ENCODE measurements around the gene TRAIP.

TRAIP gene

GRCh38 chr3:49899815-49900214 lies 43.5 kb upstream of the TRAIP start:
- no peak for TF ChIP-seq EZH2phosphoT487 (IDR thresholded peaks at IDR 0.05; ENCODE audit: low read depth)
- TF ChIP-seq, protein P1, sequence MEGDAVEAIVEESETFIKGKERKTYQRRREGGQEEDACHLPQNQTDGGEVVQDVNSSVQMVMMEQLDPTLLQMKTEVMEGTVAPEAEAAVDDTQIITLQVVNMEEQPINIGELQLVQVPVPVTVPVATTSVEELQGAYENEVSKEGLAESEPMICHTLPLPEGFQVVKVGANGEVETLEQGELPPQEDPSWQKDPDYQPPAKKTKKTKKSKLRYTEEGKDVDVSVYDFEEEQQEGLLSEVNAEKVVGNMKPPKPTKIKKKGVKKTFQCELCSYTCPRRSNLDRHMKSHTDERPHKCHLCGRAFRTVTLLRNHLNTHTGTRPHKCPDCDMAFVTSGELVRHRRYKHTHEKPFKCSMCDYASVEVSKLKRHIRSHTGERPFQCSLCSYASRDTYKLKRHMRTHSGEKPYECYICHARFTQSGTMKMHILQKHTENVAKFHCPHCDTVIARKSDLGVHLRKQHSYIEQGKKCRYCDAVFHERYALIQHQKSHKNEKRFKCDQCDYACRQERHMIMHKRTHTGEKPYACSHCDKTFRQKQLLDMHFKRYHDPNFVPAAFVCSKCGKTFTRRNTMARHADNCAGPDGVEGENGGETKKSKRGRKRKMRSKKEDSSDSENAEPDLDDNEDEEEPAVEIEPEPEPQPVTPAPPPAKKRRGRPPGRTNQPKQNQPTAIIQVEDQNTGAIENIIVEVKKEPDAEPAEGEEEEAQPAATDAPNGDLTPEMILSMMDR (IDR thresholded peaks at IDR 0.05; ENCODE audit: low read depth, low read length) = peak; percentile 51
- Histone ChIP-seq H4K20me1 (ENCODE audit: insufficient read depth, low read length) (no peaks in the 10 kb centered on the region), H2AFZ (ENCODE audit: low read depth, low read length) (no peak overlapping the region), H3K27me3 (ENCODE audit: low read depth, low read length) (no peaks in the 10 kb centered on the region), H3K4me3 (ENCODE audit: low read length) (no peak overlapping the region), H3K4me1 (ENCODE audit: low read length) (peaks cover 10% of the 10 kb centered on the region), H3K36me3 (replicated peaks; ENCODE audit: low read depth, low read length) (no peaks in the 10 kb centered on the region), H3K9ac (ENCODE audit: low read length) (no peak overlapping the region), H3K79me2 (ENCODE audit: low read length) (no peaks in the 10 kb centered on the region), H3K4me2 (ENCODE audit: low read length) (no peak overlapping the region), H3K9me3 (ENCODE audit: insufficient read depth, low read length) (no peaks in the 10 kb centered on the region), H3K27ac (ENCODE audit: low read length) (no peak overlapping the region)

- Histone ChIP-seq H3K36me3 (replicated peaks; ENCODE audit: low read depth, low read length) (no peaks in the 10 kb centered on the region), H3K9me3 (ENCODE audit: insufficient read depth, low read length) (no peaks in the 10 kb centered on the region), H3K9ac (ENCODE audit: low read length) (no peak overlapping the region), H3K79me2 (ENCODE audit: low read length) (no peaks in the 10 kb centered on the region), H3K27ac (ENCODE audit: low read length) (no peak overlapping the region), H3K27me3 (ENCODE audit: low read depth, low read length) (no peaks in the 10 kb centered on the region), H4K20me1 (ENCODE audit: insufficient read depth, low read length) (no peaks in the 10 kb centered on the region), H3K4me3 (ENCODE audit: low read length) (no peak overlapping the region), H3K4me2 (ENCODE audit: low read length) (no peak overlapping the region), H3K4me1 (ENCODE audit: low read length) (peaks cover 6% of the 10 kb centered on the region; the same call in 1 of the 2 replicates), H2AFZ (ENCODE audit: low read depth, low read length) (no peak overlapping the region)
- TF ChIP-seq, protein P1 (IDR thresholded peaks at IDR 0.05; ENCODE audit: low read depth, low read length) = no peak
- no peak for TF ChIP-seq EZH2phosphoT487 (IDR thresholded peaks at IDR 0.05; ENCODE audit: low read depth)
Observed at GRCh38 chr3:49898991-49899390, 42.6 kb upstream of the TRAIP start.

- Histone ChIP-seq H3K4me1 (ENCODE audit: low read length) (no peaks in the 10 kb centered on the region; the same call in 1 of the 2 replicates), H3K36me3 (replicated peaks; ENCODE audit: low read depth, low read length) (no peaks in the 10 kb centered on the region), H3K4me2 (ENCODE audit: low read length) (no peak overlapping the region), H3K27me3 (ENCODE audit: low read depth, low read length) (no peaks in the 10 kb centered on the region), H4K20me1 (ENCODE audit: insufficient read depth, low read length) (no peaks in the 10 kb centered on the region), H3K9ac (ENCODE audit: low read length) (no peak overlapping the region), H3K79me2 (ENCODE audit: low read length) (no peaks in the 10 kb centered on the region), H2AFZ (ENCODE audit: low read depth, low read length) (no peak overlapping the region), H3K9me3 (ENCODE audit: insufficient read depth, low read length) (no peaks in the 10 kb centered on the region), H3K4me3 (ENCODE audit: low read length) (no peak overlapping the region), H3K27ac (ENCODE audit: low read length) (no peak overlapping the region)
- no peak for TF ChIP-seq EZH2phosphoT487 (IDR thresholded peaks at IDR 0.05; ENCODE audit: low read depth)
- TF ChIP-seq, protein P1 (IDR thresholded peaks at IDR 0.05; ENCODE audit: low read depth, low read length) = no peak
Observed at GRCh38 chr3:49896345-49896744, 40.0 kb upstream of the TRAIP start.

GRCh38 chr3:49895791-49896190 lies 39.4 kb upstream of the TRAIP start:
- no peaks in the 10 kb centered on the region for H3K4me1 ChIP-seq (ENCODE audit: low read length)
- no peak overlapping the region for H3K27ac ChIP-seq (ENCODE audit: low read length)
- H4K20me1 ChIP-seq (ENCODE audit: insufficient read depth, low read length) = no peaks in the 10 kb centered on the region
- no peak overlapping the region for H2AFZ ChIP-seq (ENCODE audit: low read depth, low read length)
- no peak overlapping the region for H3K4me3 ChIP-seq (ENCODE audit: low read length)
- H3K9ac ChIP-seq (ENCODE audit: low read length) = no peak overlapping the region
- H3K9me3 ChIP-seq (ENCODE audit: insufficient read depth, low read length) = no peaks in the 10 kb centered on the region
- H3K4me2 ChIP-seq (ENCODE audit: low read length) = no peak overlapping the region
- TF ChIP-seq EZH2phosphoT487 (IDR thresholded peaks at IDR 0.05; ENCODE audit: low read depth) = no peak
- TF ChIP-seq, protein P1 (IDR thresholded peaks at IDR 0.05; ENCODE audit: low read depth, low read length) = no peak
- no peaks in the 10 kb centered on the region for H3K36me3 ChIP-seq (replicated peaks; ENCODE audit: low read depth, low read length)
- H3K27me3 ChIP-seq (ENCODE audit: low read depth, low read length) = no peaks in the 10 kb centered on the region
- no peaks in the 10 kb centered on the region for H3K79me2 ChIP-seq (ENCODE audit: low read length)
